A673 (cell line): ENCODE measurements around the gene SEH1L. TPM values are rescaled to one million over a fixed set of nuclear protein-coding genes. Genes with fewer than 3 reads are reported as not detected.

Experiments used
- BruUV-seq: library from RNA; stranded (reverse); fragments of 400-500 nt; replicated peaks from 2 replicates; lab custom pipeline; 2021; lab: Mats Ljungman, UMichigan
- CTCF ChIA-PET: fragments of 300-600 bp; sonication (Branson Sonifier 250); formaldehyde crosslinking; loops from one replicate; lab custom pipeline; 2022; ENCODE audit warnings: antibody characterized with exemption; lab: Charles Lee
- POLR2A ChIA-PET: fragments of 300-600 bp; sonication (Branson Sonifier 250); formaldehyde crosslinking; loops from one replicate; lab custom pipeline; 2022; ENCODE audit warnings: antibody characterized with exemption; ENCODE audit not compliant: low non-redundant PET; lab: Charles Lee
- DNase-seq: peaks from one replicate; pipeline ENCODE4 v3.0.0-alpha.2; 2015; ENCODE audit warnings: low spot score
- H3K27ac ChIP-seq: fragments of 200-600 bp; sonication (generic); 2 replicates; pipeline ENCODE4 v1.5.1; 2016; ENCODE audit warnings: mixed run types, low read depth, mild to moderate bottlenecking, mixed read lengths, antibody characterized with exemption, low read length; ENCODE audit not compliant: poor library complexity, severe bottlenecking
- H3K27me3 ChIP-seq: fragments of 200-600 bp; sonication (generic); replicated peaks from 2 replicates; pipeline ENCODE4 v1.6.1; 2017; ENCODE audit warnings: mixed run types, low read depth, mild to moderate bottlenecking, mixed read lengths, antibody characterized with exemption, low read length; ENCODE audit not compliant: insufficient read depth, poor library complexity
- H3K36me3 ChIP-seq: fragments of 200-600 bp; sonication (generic); 2 replicates; pipeline ENCODE4 v1.6.1; 2016; ENCODE audit warnings: mixed run types, mild to moderate bottlenecking, mixed read lengths, antibody characterized with exemption, low read length; ENCODE audit not compliant: insufficient read depth, poor library complexity, severe bottlenecking
- H3K4me1 ChIP-seq: fragments of 200-600 bp; sonication (generic); 2 replicates; pipeline ENCODE4 v1.6.1; 2017; ENCODE audit warnings: mixed run types, mild to moderate bottlenecking, mixed read lengths, antibody characterized with exemption, low read length; ENCODE audit not compliant: insufficient read depth, poor library complexity, severe bottlenecking
- H3K4me3 ChIP-seq: fragments of 200-600 bp; sonication (generic); 2 replicates; pipeline ENCODE4 v1.5.1; 2016; ENCODE audit warnings: low read depth, mixed run types, mild to moderate bottlenecking, mixed read lengths, low read length; ENCODE audit not compliant: poor library complexity, severe bottlenecking
- H3K9me3 ChIP-seq: fragments of 200-600 bp; sonication (generic); 2 replicates; pipeline ENCODE4 v1.6.1; 2016; ENCODE audit warnings: mixed run types, low read depth, mild to moderate bottlenecking, mixed read lengths, antibody characterized with exemption, low read length; ENCODE audit not compliant: poor library complexity, severe bottlenecking
- CTCF ChIP-seq: fragments of 300-800, 200-600 bp; sonication (generic); conservative IDR thresholded peaks from 2 replicates; pipeline ENCODE4 v1.5.1; 2017; ENCODE audit warnings: low read depth, mild to moderate bottlenecking, antibody characterized with exemption, low read length, moderate library complexity, mixed read lengths
- EZH2 ChIP-seq: fragments of 200-600 bp; sonication (generic); IDR thresholded peaks from 2 replicates; pipeline ENCODE4 v1.6.1; 2017; ENCODE audit warnings: borderline replicate concordance, low read depth, mild to moderate bottlenecking, mixed read lengths, antibody characterized with exemption, low read length; ENCODE audit not compliant: poor library complexity, severe bottlenecking
- intact Hi-C: fragments of 100-400 bp; cut with micrococcal nuclease; formaldehyde crosslinking; loops from one replicate; pipeline ENCODE4 v1.10.0; 2022; ENCODE audit not compliant: unreplicated experiment
- total RNA-seq: library from RNA; stranded (reverse); gene quantifications from 2 replicates; pipeline ENCODE4 v1.2.3, GENCODE V29; 2021

SEH1L gene
- total RNA-seq, 1 experiment from 2014 or later, result 105 TPM

GRCh38 chr18:12928206-12928605, 19.6 kb upstream of the SEH1L start:
- Histone ChIP-seq H3K9me3 (no peaks in the 10 kb centered on the region), H3K27ac (no peak overlapping the region), H3K27me3 (no peaks in the 10 kb centered on the region), H3K36me3 (no peaks in the 10 kb centered on the region), H3K4me1 (no peaks in the 10 kb centered on the region), H3K4me3 (no peak overlapping the region)
- intact Hi-C loops, result no loop called here
- no peak for DNase-seq
- CTCF ChIA-PET, result no interaction called here
- BruUV-seq, result no TSS peak
- no peak for TF ChIP-seq EZH2
- TF ChIP-seq CTCF, result no peak
- POLR2A ChIA-PET, result no interaction called here

GRCh38 chr18:12928641-12929040, 19.2 kb upstream of the SEH1L start:
- ChIA-PET CTCF (no interaction called here), POLR2A (no interaction called here)
- Histone ChIP-seq H3K9me3 (no peaks in the 10 kb centered on the region), H3K4me3 (no peak overlapping the region), H3K36me3 (no peaks in the 10 kb centered on the region), H3K27me3 (no peaks in the 10 kb centered on the region), H3K4me1 (no peaks in the 10 kb centered on the region), H3K27ac (no peak overlapping the region)
- BruUV-seq, result no TSS peak
- no peak for TF ChIP-seq EZH2
- no peak for TF ChIP-seq CTCF
- intact Hi-C loops, result no loop called here
- no peak for DNase-seq

- H3K9me3 ChIP-seq, result no peaks in the 10 kb centered on the region
- H3K4me1 ChIP-seq, result no peaks in the 10 kb centered on the region
- DNase-seq, result no peak
- H3K36me3 ChIP-seq, result no peaks in the 10 kb centered on the region
- POLR2A ChIA-PET, result no interaction called here
- no peak for TF ChIP-seq EZH2
- no TSS peak for BruUV-seq
- CTCF ChIA-PET, result no interaction called here
- intact Hi-C loops, result loop anchor here (5.0 kb wide), 1 partner anchor 537 kb away; no protein-coding TSS in a partner anchor
- no peak overlapping the region for H3K4me3 ChIP-seq
- H3K27ac ChIP-seq, result no peak overlapping the region
- no peaks in the 10 kb centered on the region for H3K27me3 ChIP-seq
Observed at GRCh38 chr18:12929477-12930083, 18.2 kb upstream of the SEH1L start.

- Histone ChIP-seq H3K9me3 (no peaks in the 10 kb centered on the region), H3K27ac (no peak overlapping the region), H3K4me1 (no peaks in the 10 kb centered on the region), H3K36me3 (no peaks in the 10 kb centered on the region), H3K4me3 (no peak overlapping the region), H3K27me3 (no peaks in the 10 kb centered on the region)
- intact Hi-C loops, result loop anchor here (5.0 kb wide), 1 partner anchor 538 kb away; no protein-coding TSS in a partner anchor
- ChIA-PET POLR2A (no interaction called here), CTCF (no interaction called here)
- DNase-seq, result no peak
- no TSS peak for BruUV-seq
- no peak for TF ChIP-seq EZH2
- TF ChIP-seq CTCF, result no peak
Observed at GRCh38 chr18:12930376-12930775, 17.4 kb upstream of the SEH1L start.
